CD4-positive, alpha-beta T cell treated with Interleukin-4 for 1 hour (primary cell): ENCODE results near the gene RASD1.
A peak's percentile ranks its signal among the peaks of the same experiment; 100 is the strongest.

Experiments
- DNase-seq, 2 donors: peaks; one replicate each; pipeline ENCODE4 v3.0.0-alpha.2; 2020 to 2022

Gene RASD1

GRCh38 chr17:17496189-17497064, at the start of gene RASD1:
TSS of gene RASD1 (minus strand) at chr17:17496395. CDS start at chr17:17496181, 214 bp downstream.
- DNase-seq: peak; percentile 79 to 81

GRCh38 chr17:17545984-17546383, 49.8 kb upstream of the RASD1 start:
- no peak for DNase-seq

GRCh38 chr17:17545031-17545820, 49.0 kb upstream of the RASD1 start:
- no peak for DNase-seq

GRCh38 chr17:17542906-17543635, 46.9 kb upstream of the RASD1 start:
- no peak for DNase-seq

- DNase-seq: no peak
Observed at GRCh38 chr17:17541640-17542001, 45.4 kb upstream of the RASD1 start.

GRCh38 chr17:17540935-17541639, 44.9 kb upstream of the RASD1 start:
- DNase-seq: no peak

- DNase-seq: no peak
Observed at GRCh38 chr17:17540278-17540906, 44.2 kb upstream of the RASD1 start.

GRCh38 chr17:17539591-17539990, 43.4 kb upstream of the RASD1 start:
- DNase-seq: no peak

GRCh38 chr17:17538417-17539391, 42.5 kb upstream of the RASD1 start:
- no peak for DNase-seq

- no peak for DNase-seq
Observed at GRCh38 chr17:17537311-17538099, 41.3 kb upstream of the RASD1 start.

- no peak for DNase-seq
Observed at GRCh38 chr17:17536702-17537101, 40.5 kb upstream of the RASD1 start.

- no peak for DNase-seq
Observed at GRCh38 chr17:17535957-17536356, 39.8 kb upstream of the RASD1 start.

- DNase-seq: no peak
Observed at GRCh38 chr17:17533901-17534441, 37.8 kb upstream of the RASD1 start.

GRCh38 chr17:17532991-17533390, 36.8 kb upstream of the RASD1 start:
- no peak for DNase-seq

- DNase-seq: no peak
Observed at GRCh38 chr17:17531156-17531555, 35.0 kb upstream of the RASD1 start.

GRCh38 chr17:17528696-17529652, 32.8 kb upstream of the RASD1 start:
- DNase-seq: no peak

GRCh38 chr17:17527956-17528500, 31.8 kb upstream of the RASD1 start:
- DNase-seq: no peak

GRCh38 chr17:17527534-17527933, 31.3 kb upstream of the RASD1 start:
- no peak for DNase-seq
